IPS DF 4.7 (cell line): ENCODE results near the gene TJP1.
"Not testable (repeated sequence)": the region's sequence is repeated elsewhere in the genome, so short reads cannot be mapped to it uniquely, and the experiment has no call there.

ENCODE experiments used
- DNase-seq: peaks from one replicate; pipeline ENCODE4 v3.0.0-alpha.2; 2013; ENCODE audit warnings: low spot score; ENCODE audit errors: extremely low read depth

TJP1 gene

GRCh38 chr15:29838352-29839010 lies 16.2 kb upstream of the TJP1 start:
- no peak for DNase-seq

DNA sequence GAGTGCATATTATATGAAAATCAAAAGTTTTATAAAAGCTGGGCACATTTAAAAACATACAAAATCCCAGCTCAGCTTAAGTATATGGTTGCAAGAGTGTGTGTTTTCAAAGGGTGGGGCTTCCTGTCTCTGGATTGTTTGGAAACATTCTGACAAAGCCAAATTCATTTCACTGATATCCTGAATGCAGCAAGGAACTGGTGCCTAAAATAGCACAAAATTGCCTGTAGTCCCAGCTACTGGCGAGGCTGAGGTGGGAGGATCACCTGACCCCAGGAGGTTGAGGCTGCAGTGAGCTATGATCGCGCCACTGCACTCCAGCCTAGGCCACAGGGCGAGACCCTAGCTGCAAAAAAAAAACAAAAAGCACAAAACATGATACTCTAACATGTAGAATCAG lies 13.0 kb upstream of the TJP1 start:
- DNase-seq = no peak

- DNase-seq = no peak
Observed at GRCh38 chr15:29832709-29833108, 10.4 kb upstream of the TJP1 start.

DNA sequence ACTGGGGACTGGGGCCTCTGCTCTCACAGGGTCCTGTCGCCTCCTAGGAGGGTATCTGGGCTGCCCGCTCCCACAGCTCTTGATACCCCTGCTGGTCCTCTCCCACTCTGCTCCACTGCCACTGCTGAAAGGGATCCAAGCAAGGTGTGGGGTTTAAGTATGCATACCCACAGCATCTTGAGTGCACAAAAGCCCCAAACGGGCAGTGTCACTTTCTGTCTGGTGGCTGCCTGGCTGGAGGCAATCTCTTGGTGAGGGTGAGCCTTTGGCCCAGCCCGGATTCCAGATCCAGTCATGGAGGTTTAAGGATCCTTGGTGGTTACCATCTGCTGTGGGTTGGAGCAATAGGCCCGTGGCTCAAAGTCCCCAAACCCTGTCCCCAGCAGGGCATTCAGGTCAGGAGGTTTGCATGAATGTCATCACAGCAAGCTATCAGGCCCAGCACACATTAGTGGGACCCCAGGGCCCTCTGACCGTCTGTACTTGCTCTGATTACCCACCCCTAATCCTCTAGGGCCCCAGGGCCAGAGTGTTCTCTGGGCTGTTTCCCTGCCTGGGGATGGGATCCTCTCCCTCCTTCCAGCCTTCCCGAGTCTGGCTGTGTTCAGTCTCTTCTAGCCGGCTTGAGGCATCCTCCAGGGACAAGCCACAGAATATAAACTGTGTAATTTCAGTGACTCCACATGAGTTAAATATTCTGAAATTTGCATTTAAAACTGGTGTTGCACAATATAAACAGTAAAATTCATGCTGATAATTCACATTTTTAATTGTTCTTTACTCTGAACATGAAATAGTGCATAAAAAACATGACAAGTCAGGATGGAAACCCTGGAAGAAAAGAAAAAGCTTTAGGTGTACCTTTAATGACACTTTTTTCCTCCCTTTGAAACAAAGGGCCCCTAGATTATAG lies 4.9 kb upstream of the TJP1 start:
- no peak for DNase-seq

DNA sequence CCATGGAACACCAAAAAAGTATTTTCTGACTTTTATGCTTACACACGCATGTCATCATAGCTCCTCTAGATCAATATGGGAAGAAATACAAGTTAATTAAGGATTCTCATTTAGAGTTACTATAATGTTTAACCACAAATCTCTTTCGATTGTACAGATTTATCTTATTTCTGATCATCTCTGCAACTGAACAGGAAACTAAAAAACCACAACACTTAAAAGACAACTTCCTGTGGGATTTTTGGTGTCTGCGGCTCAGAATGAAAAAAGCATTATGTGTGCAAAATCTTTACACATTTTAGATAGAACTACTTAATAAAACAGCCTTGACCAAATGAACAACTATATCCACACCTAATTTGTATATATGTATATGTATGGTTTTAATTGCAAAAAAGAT lies 3.0 kb upstream of the TJP1 start:
- DNase-seq = no peak

GRCh38 chr15:29822684-29823459 lies 604 bp upstream of the TJP1 start:
- DNase-seq = no peak

DNA sequence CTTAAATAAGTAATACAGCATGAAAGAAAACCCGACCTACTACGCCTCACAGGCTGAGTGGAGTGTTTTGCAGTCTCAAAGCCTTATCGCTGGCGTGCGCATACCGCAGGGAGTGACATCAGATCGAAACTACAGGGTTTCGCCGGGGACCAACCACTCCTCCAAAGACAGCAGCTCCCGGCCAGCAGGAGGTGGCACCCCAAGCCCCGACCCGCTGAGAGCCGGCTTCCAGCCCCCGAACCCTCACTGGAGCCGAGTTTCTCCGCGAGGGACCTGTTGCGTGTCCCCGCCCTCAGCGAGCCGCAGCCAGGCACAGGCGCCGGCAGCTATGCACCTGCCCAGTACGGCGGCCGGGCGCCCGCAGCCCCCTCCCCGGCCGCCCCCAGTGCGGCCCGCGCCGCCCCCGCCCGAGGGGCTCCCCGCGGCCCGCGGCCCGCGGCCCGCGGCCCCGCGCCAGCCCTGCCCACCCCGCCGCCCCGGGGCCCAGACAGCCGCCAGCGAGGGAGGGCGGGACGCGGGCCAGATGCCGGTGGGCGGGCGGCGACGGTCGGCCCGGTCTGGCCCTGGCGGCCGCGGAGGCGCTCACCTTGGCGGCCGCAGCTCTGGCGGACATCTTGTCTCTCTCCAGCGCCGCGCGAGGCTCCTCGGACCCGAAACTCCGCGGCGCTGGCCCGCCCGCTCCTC lies 710 bp downstream of the TJP1 start:
- no peak for DNase-seq

DNA sequence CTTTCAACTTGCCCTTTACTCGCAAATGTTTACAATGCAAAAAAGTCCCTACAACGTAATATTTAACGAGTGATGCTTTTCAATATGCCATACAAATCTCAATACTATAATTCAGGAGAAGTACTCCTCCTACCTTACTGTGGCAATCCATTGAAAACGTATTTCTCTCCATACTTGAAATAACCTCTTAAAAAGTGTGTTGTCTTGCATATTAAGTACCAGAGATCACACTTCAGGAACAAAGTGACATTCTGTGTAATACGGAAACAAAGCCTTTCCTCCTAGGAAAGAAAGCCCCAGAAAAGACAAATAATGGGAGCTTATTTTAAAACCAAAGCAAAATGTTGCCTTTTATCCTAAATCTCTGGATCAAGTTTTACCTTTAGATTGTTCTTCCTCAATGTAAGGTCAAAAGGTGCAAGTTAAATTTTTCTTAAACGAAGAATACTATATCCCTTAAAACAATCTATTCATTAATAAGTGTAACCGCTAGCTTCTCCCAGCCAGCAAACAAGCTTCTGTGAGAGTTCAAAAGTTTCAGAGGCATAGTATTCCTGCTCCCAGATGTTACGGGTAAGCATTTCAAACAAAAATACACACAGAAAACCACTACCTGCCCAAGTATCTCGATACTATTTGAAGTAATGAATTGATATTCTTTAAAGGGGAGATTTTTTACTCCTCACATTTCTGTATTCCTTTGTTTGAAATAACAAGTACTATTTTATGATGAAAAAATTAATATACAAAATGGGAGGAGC lies 1.7 kb downstream of the TJP1 start:
- no peak for DNase-seq

GRCh38 chr15:29819979-29820378 lies 2.3 kb downstream of the TJP1 start:
- no peak for DNase-seq

DNA sequence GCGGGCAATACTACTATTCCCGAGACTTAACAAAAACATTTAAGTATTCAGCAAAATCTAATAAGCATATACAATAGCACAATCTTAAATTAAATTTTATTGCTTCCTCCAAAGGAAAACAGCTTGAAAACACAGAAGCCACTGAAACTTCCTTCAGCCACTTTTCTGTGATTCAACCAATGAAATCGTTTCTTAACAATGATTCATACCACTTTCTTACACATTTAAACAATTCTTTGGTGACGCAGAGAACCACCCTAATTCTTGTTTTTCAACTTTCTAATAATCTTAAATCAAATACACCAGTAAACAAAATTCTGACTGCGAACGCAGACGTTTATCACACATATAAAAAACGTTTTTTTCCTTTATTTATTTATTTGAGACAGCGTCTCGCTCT lies 4.1 kb downstream of the TJP1 start:
- DNase-seq = no peak

DNA sequence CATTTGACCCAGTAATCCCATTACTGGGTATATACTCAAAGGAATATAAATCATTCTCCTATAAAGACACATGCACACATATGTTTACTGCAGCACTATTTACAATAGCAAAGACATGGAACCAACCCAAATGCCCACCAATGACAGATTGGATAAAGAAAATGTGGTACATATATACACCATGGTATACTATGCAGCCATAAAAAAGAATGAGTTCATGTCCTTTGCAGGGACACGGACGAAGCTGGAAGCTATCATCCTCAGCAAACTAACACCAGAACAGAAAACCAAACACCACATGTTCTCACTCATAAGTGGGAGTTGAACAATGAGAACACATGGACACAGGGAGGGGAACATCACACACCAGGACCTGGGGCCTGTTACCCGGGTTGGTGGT lies 4.8 kb downstream of the TJP1 start:
- DNase-seq = not testable (repeated sequence)

DNA sequence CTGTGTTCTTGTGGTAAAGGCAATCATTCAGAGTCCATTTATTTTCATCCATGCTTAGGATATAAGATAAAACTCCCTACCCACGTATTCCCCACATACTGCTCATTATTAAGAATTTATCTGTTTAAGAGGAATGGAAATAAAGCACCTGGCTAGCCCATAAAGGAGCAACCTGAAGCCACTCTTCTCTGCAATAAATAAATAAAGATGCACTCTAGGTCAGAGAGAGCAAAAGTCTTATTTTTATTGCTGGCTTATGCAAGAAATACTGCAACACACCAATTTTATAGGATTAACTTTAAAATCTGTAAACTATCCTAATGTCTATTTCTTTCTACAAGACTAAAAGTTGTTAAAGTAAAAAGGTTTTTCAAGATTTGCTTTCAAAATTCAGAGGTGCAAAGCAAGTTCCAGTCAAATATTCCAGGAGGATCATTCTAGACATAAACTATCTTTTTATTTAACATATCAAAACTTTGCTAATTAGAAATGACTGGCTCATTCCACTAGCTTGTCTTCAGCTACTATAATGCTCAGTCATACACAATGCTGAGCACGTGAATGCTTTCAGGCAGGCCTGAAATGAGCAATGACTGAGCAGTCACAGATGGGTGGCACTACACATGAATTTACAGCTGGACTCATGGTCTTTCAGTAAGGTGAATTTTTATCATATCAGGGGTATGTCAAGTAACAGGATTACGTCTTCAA lies 7.1 kb downstream of the TJP1 start:
- no peak for DNase-seq

DNA sequence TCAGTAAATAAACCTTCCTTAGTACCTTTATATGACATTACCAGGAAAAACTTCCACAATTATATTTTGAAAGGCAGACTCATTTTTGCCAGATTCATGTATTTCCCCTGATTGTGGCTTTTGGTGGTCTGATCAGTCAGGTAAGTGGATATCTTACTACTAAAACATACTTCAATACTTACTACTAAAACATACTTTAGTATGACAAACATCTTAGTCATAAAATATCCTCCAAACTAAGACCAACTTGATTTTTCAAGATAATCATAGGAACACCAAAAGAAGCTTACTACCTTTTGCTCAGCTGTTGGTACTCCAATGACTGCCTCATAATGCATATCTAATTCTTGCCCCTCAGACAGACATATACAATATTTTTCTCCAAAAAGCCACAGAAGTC lies 9.3 kb downstream of the TJP1 start:
- no peak for DNase-seq

DNA sequence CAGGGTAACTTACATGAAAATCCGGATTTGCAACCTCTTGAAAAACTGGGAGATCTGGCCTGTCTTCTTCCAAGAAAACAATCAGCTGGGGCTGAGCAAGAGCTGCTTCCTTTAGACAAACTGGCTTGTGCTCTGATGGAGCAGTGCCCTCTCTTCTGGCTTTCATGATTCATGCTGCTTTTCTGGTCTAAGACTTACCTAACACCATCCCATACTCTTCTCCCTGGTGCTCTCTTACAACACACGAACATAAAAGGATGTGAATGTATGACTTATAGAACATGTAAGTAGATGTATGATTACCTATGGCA lies 9.9 kb downstream of the TJP1 start:
- DNase-seq = no peak

- no peak for DNase-seq
Observed at GRCh38 chr15:29811691-29812383, 10.4 kb downstream of the TJP1 start.

- DNase-seq = no peak
Observed at GRCh38 chr15:29805708-29806104, 16.6 kb downstream of the TJP1 start.

- no peak for DNase-seq
Observed at GRCh38 chr15:29805043-29805707, 17.1 kb downstream of the TJP1 start.

- no peak for DNase-seq
Observed at GRCh38 chr15:29802411-29802810, 19.9 kb downstream of the TJP1 start.
